Heart left ventricle (tissue), 16 donors: ENCODE measurements around the gene PRKX. TPM values are rescaled to one million over a fixed set of nuclear protein-coding genes. Genes with fewer than 3 reads are reported as not detected.
"Not testable (repeated sequence)": the region's sequence is repeated elsewhere in the genome, so short reads cannot be mapped to it uniquely, and the experiment has no call there.

ENCODE experiments used
- ATAC-seq, 4 donors: fragments of 200-7000 bp; cut with Tn5 transposase; one replicate each; pipeline ENCODE4 v1.9.1; 2020 to 2022; ENCODE audit warnings: moderate library complexity in 4 of 4, mild to moderate bottlenecking in 3 of 4, moderate number of reproducible peaks in 1 of 4
- DNase-seq, 5 donors: peaks; one replicate each; pipeline ENCODE4 v3.0.0-alpha.2; 2020
- H3K27ac ChIP-seq, 12 donors: fragments of 200-600 bp; sonication (generic) in 4 of 12; one replicate each; pipeline versions ENCODE4 v1.5.0 to v1.8.0; 2016 to 2022; ENCODE audit warnings: mild to moderate bottlenecking in 2 of 12
- H3K27me3 ChIP-seq, 9 donors: fragments of 200-600 bp; sonication (generic) in 2 of 9; one replicate each; pipeline versions ENCODE4 v1.5.1 to v1.8.0; 2016 to 2022; ENCODE audit warnings: mild to moderate bottlenecking in 3 of 9
- H3K36me3 ChIP-seq, 9 donors: fragments of 200-600 bp; sonication (generic) in 2 of 9; one replicate each; pipeline versions ENCODE4 v1.5.0 to v1.8.0; 2018 to 2022; ENCODE audit warnings: mild to moderate bottlenecking in 2 of 9
- H3K4me1 ChIP-seq, 12 donors: fragments of 200-600 bp; sonication (generic) in 4 of 12; one replicate each; pipeline versions ENCODE4 v1.5.0 to v1.8.0; 2016 to 2022; ENCODE audit warnings: mild to moderate bottlenecking in 3 of 12
- H3K4me3 ChIP-seq, 12 donors: fragments of 200-600 bp; sonication (generic) in 4 of 12; one replicate each; pipeline versions ENCODE4 v1.5.0 to v1.8.0; 2017 to 2022; ENCODE audit warnings: mild to moderate bottlenecking in 9 of 12, moderate library complexity in 4 of 12
- H3K9me3 ChIP-seq, 12 donors: fragments of 200-600 bp; sonication (generic) in 4 of 12; one replicate each; pipeline versions ENCODE4 v1.5.0 to v1.8.0; 2016 to 2022; ENCODE audit warnings: mild to moderate bottlenecking in 1 of 12
- CTCF ChIP-seq, 12 donors: fragments of 200-600 bp; sonication (generic) in 4 of 12; IDR thresholded peaks; one replicate each; pipeline versions ENCODE4 v1.5.0 to v1.8.0; 2018 to 2022; ENCODE audit warnings: antibody characterized with exemption in 12 of 12, mild to moderate bottlenecking in 5 of 12
- POLR2A ChIP-seq, 2 donors: fragments of 450-650 bp; IDR thresholded peaks; one replicate each; pipeline ENCODE4 v1.6.1; 2017; ENCODE audit warnings: antibody characterized with exemption in 2 of 2, mild to moderate bottlenecking in 2 of 2, moderate library complexity in 2 of 2
- WGBS, 4 donors: extraction: QIAGEN DNeasy Blood & Tissue Kit in 2 of 4; methylation state at CpG; one replicate each; pipeline versions ENCODE4 v1.1.5 to v1.1.7; 2013 to 2018; 5-methylcytosine and 5-hydroxymethylcytosine counted together
- intact Hi-C, 10 donors: fragments of 100-400 bp; cut with DNase I; formaldehyde crosslinking; loops; one replicate each; pipeline versions ENCODE4 v1.11.1 to v1.14.2; 2022
- polyA plus RNA-seq, 2 donors: library from polyadenylated mRNA; stranded (reverse); fragments of 200-250 nt; gene quantifications; one replicate each; pipeline ENCODE4 v1.2.3, GENCODE V29; 2013
- total RNA-seq, 9 donors: library from RNA; depleted of rRNA in 2 of 9; stranded (reverse); fragments of >200 nt in 2 of 9; fragmentation: NEBNext Ultra II Directional in 3 of 9; extraction: Animal tissue kit (Norgen Biotek cat#: 25700) in 3 of 9; gene quantifications; one replicate each; pipeline versions ENCODE4 v1.1.0 to v1.2.4, GENCODE V29; 2016 to 2023
- donor health status: ischemic (EF 13 %, LVEDD 7.1; RV severe dilation, severe dysfunction).
- donor health status: healthy with polysubstance abuse.
- donor health status: DM: no; HTN: yes; CAD: no.
- donor health status: DM: no; HTN: no; CAD: no.
- donor health status: ischemic (EF 25% LVEDD 6.9; RV normal size, moderate dysfunction).
- donor health status: ischemic (EF 25% LVEDD 5.7; RV mildly dilated, moderate dysfunction).
- donor health status: healthy.
- donor health status: DM: yes; HTN: yes; CAD: no.
- donor health status: ischemic (EF 35%, LVEDD 5.7; RV mildly dilated, moderate dysfunction).
- donor health status: nonischemic (EF 11% LVEDD 7.7; RV severe dilation, severe dysfunction).
- donor health status: DM: yes; HTN: yes; CAD: no.
- donor health status: PGD.
- donor health status: ischemic (EF 29% LVEDD 5.4; RV normal size, mild dysfunction).
- donor health status: nonischemic (EF 23%, LVEDD 6.1; RV moderate dilation, normal function).

Gene PRKX
- total and polyA plus RNA-seq, 11 donors, result 1.8 to 19.1 (median 4.1) TPM

- H3K27ac ChIP-seq, result no peak overlapping the region
- no peak for DNase-seq
- WGBS, 4 donors, result 90 to 95% (median 92%) methylated on average over 7 of the region's 7 CpGs
- H3K27me3 ChIP-seq, result peaks cover 0 to 2% (median 0%) of the 10 kb centered on the region in 9 donors
- no peaks in the 10 kb centered on the region for H3K4me1 ChIP-seq
- ATAC-seq, result no peak
- no peak for TF ChIP-seq POLR2A (IDR thresholded peaks at IDR 0.05)
- no peak for TF ChIP-seq CTCF (IDR thresholded peaks at IDR 0.05)
- intact Hi-C loops, result no loop called here
- no peaks in the 10 kb centered on the region for H3K9me3 ChIP-seq
- no peak overlapping the region for H3K4me3 ChIP-seq
- H3K36me3 ChIP-seq, result no peaks in the 10 kb centered on the region
Measured at GRCh38 chrX:3733043-3733430, 19.6 kb upstream of the PRKX start.

- WGBS, 4 donors, result 79 to 89% (median 85%) methylated on average over 14 to 15 of the region's 15 CpGs
- ATAC-seq, H3K4me3 ChIP-seq, H3K36me3 ChIP-seq, H3K4me1 ChIP-seq, intact Hi-C loops, H3K9me3 ChIP-seq, H3K27ac ChIP-seq, DNase-seq, H3K27me3 ChIP-seq: not testable (repeated sequence)
Measured at GRCh38 chrX:3732326-3733042, 19.0 kb upstream of the PRKX start.

- Histone ChIP-seq H3K4me1 (no peaks in the 10 kb centered on the region), H3K36me3 (no peaks in the 10 kb centered on the region), H3K4me3 (no peak overlapping the region), H3K9me3 (no peaks in the 10 kb centered on the region), H3K27ac (no peak overlapping the region), H3K27me3 (no peaks in the 10 kb centered on the region)
- DNase-seq, result no peak
- intact Hi-C loops, result no loop called here
- TF ChIP-seq CTCF (IDR thresholded peaks at IDR 0.05), result no peak
- no peak for TF ChIP-seq POLR2A (IDR thresholded peaks at IDR 0.05)
- 54 to 57% (median 55%) methylated on average over 9 of the region's 9 CpGs for WGBS, 4 donors
- ATAC-seq, result no peak
Measured at GRCh38 chrX:3728454-3728853, 15.0 kb upstream of the PRKX start.

GRCh38 chrX:3723460-3723859, 10.0 kb upstream of the PRKX start:
- H3K27me3 ChIP-seq, H3K27ac ChIP-seq, H3K4me3 ChIP-seq, DNase-seq, intact Hi-C loops, ATAC-seq, H3K36me3 ChIP-seq, H3K4me1 ChIP-seq, H3K9me3 ChIP-seq: not testable (repeated sequence)
- WGBS, 4 donors, result 88 to 93% (median 89%) methylated on average over 9 of the region's 9 CpGs

- TF ChIP-seq POLR2A (IDR thresholded peaks at IDR 0.05) (no peak), CTCF (IDR thresholded peaks at IDR 0.05) (no peak)
- 49 to 62% (median 59%) methylated on average over 11 of the region's 11 CpGs for WGBS, 4 donors
- intact Hi-C loops, result loop anchor here in 2 of 10 donors (10.0 kb wide), 1 partner anchor 63 kb away; no protein-coding TSS in a partner anchor
Measured at GRCh38 chrX:3717742-3718420, 4.4 kb upstream of the PRKX start.

More at GRCh38 chrX:3717742-3718420, 4.4 kb upstream of the PRKX start:
- Histone ChIP-seq H3K36me3 (no peaks in the 10 kb centered on the region), H3K27me3 (peaks cover 0 to 14% (median 0%) of the 10 kb centered on the region in 9 donors), H3K9me3 (no peaks in the 10 kb centered on the region), H3K4me1 (peaks cover 0 to 13% (median 0%) of the 10 kb centered on the region in 12 donors), H3K27ac (no peak overlapping the region), H3K4me3 (no peak overlapping the region)
- no peak for DNase-seq
- no peak for ATAC-seq
